H9 (cell line): Measurements from ENCODE around the gene BUD13. TPM values are rescaled to one million over a fixed set of nuclear protein-coding genes. Genes with fewer than 3 reads are reported as not detected.

Experiments
- DNase-seq: peaks from one replicate; pipeline ENCODE4 v3.0.0-alpha.2; 2017
- H2AFZ ChIP-seq: one replicate; pipeline ENCODE4 v1.6.1; 2013; ENCODE audit warnings: mild to moderate bottlenecking, low read length, control low read depth, moderate library complexity
- H2AK5ac ChIP-seq: 2 replicates; pipeline ENCODE4 v1.6.1; 2013; ENCODE audit warnings: low read length, control low read depth, mixed read lengths; ENCODE audit not compliant: insufficient read length
- H2BK120ac ChIP-seq: one replicate; pipeline ENCODE4 v1.6.1; 2013; ENCODE audit warnings: low read depth, mild to moderate bottlenecking, low read length, control low read depth, inconsistent platforms; ENCODE audit not compliant: poor library complexity, severe bottlenecking
- H2BK12ac ChIP-seq: 2 replicates; pipeline ENCODE4 v1.6.1; 2013; ENCODE audit warnings: low read length, control low read depth, mixed read lengths, low read depth; ENCODE audit not compliant: insufficient read length
- H2BK15ac ChIP-seq: 2 replicates; pipeline ENCODE4 v1.6.1; 2013; ENCODE audit warnings: low read depth, low read length, control low read depth
- H2BK20ac ChIP-seq: one replicate; pipeline ENCODE4 v1.6.1; 2013; ENCODE audit warnings: low read depth, mild to moderate bottlenecking, low read length, control low read depth, inconsistent platforms; ENCODE audit not compliant: poor library complexity, severe bottlenecking
- H2BK5ac ChIP-seq: 2 replicates; pipeline ENCODE4 v1.6.1; 2013; ENCODE audit warnings: low read length, control low read depth, mixed read lengths; ENCODE audit not compliant: insufficient read length
- H3K14ac ChIP-seq: 2 replicates; pipeline ENCODE4 v1.6.1; 2013; ENCODE audit warnings: low read length, control low read depth; ENCODE audit not compliant: insufficient read depth
- H3K18ac ChIP-seq: 2 replicates; pipeline ENCODE4 v1.6.1; 2013; ENCODE audit warnings: low read depth, mild to moderate bottlenecking, mixed read lengths, low read length, control low read depth; ENCODE audit not compliant: insufficient read length
- H3K23ac ChIP-seq: 2 replicates; pipeline ENCODE4 v1.6.1; 2013; ENCODE audit warnings: low read length, control low read depth, mixed read lengths, low read depth; ENCODE audit not compliant: insufficient read length
- H3K23me2 ChIP-seq: 2 replicates; pipeline ENCODE4 v1.6.1; 2013; ENCODE audit warnings: low read depth, mild to moderate bottlenecking, mixed read lengths, low read length, control low read depth; ENCODE audit not compliant: insufficient read length, poor library complexity, severe bottlenecking
- H3K27ac ChIP-seq: 2 replicates; pipeline ENCODE4 v1.5.1; 2013; ENCODE audit warnings: low read length, control low read depth, mixed read lengths, low read depth; ENCODE audit not compliant: insufficient read length
- H3K27me3 ChIP-seq: 2 replicates; pipeline ENCODE4 v1.6.1; 2013; ENCODE audit warnings: low read length, control low read depth, inconsistent platforms; ENCODE audit not compliant: insufficient read depth
- H3K4ac ChIP-seq: 2 replicates; pipeline ENCODE4 v1.6.1; 2013; ENCODE audit warnings: low read depth, mild to moderate bottlenecking, control low read depth, inconsistent platforms, low read length, moderate library complexity
- H3K4me1 ChIP-seq: 2 replicates; pipeline ENCODE4 v1.6.1; 2013; ENCODE audit warnings: low read length, control low read depth, inconsistent platforms; ENCODE audit not compliant: insufficient read depth
- H3K4me2 ChIP-seq: 2 replicates; pipeline ENCODE4 v1.6.1; 2013; ENCODE audit warnings: low read length, control low read depth, mixed read lengths; ENCODE audit not compliant: insufficient read length, insufficient read depth
- H3K56ac ChIP-seq: 2 replicates; pipeline ENCODE4 v1.6.1; 2013; ENCODE audit warnings: low read depth, mild to moderate bottlenecking, mixed read lengths, low read length, control low read depth; ENCODE audit not compliant: insufficient read length
- H3K79me1 ChIP-seq: 2 replicates; pipeline ENCODE4 v1.6.1; 2013; ENCODE audit warnings: low read depth, mild to moderate bottlenecking, moderate library complexity, low read length, control low read depth, inconsistent platforms; ENCODE audit not compliant: insufficient read depth, poor library complexity, severe bottlenecking
- H3K79me2 ChIP-seq: 2 replicates; pipeline ENCODE4 v1.6.1; 2013; ENCODE audit warnings: low read length, control low read depth, inconsistent platforms; ENCODE audit not compliant: insufficient read depth
- H3K9ac ChIP-seq: 2 replicates; pipeline ENCODE4 v1.6.1; 2013; ENCODE audit warnings: low read length, control low read depth, mixed read lengths; ENCODE audit not compliant: insufficient read length; ENCODE audit errors: extremely low read depth
- H3K9me3 ChIP-seq: one replicate; pipeline ENCODE4 v1.6.1; 2013; ENCODE audit warnings: low read depth, low read length, inconsistent platforms; ENCODE audit not compliant: control insufficient read depth
- H3T11ph ChIP-seq: one replicate; pipeline ENCODE4 v1.6.1; 2013; ENCODE audit warnings: mild to moderate bottlenecking, low read length, control low read depth, inconsistent platforms
- H4K20me1 ChIP-seq: one replicate; pipeline ENCODE4 v1.6.1; 2013; ENCODE audit not compliant: control insufficient read depth, insufficient read length, insufficient read depth
- H4K5ac ChIP-seq: 2 replicates; pipeline ENCODE4 v1.6.1; 2013; ENCODE audit warnings: low read depth, mild to moderate bottlenecking, mixed read lengths, low read length, control low read depth; ENCODE audit not compliant: insufficient read length
- H4K8ac ChIP-seq: replicated peaks from 2 replicates; pipeline ENCODE4 v1.6.1; 2013; ENCODE audit warnings: low read length, control low read depth, mixed read lengths, low read depth; ENCODE audit not compliant: insufficient read length
- H4K91ac ChIP-seq: 2 replicates; pipeline ENCODE4 v1.6.1; 2013; ENCODE audit warnings: low read depth, mild to moderate bottlenecking, moderate library complexity, mixed read lengths, low read length, control low read depth; ENCODE audit not compliant: insufficient read length
- H3K27ac Mint-ChIP-seq, 3 experiments: 2 replicates in 2 of 3; 3 replicates in 1 of 3; pipeline ENCODE4 v1.8.0; 2020 to 2021; ENCODE audit warnings: mixed read lengths in 3 of 3, mild to moderate bottlenecking in 1 of 3, moderate library complexity in 1 of 3
- H3K27me3 Mint-ChIP-seq: 2 replicates; pipeline ENCODE4 v1.8.0; 2021; ENCODE audit warnings: low read depth, mild to moderate bottlenecking, moderate library complexity, mixed read lengths
- H3K36me3 Mint-ChIP-seq, 3 experiments: 2 replicates in 2 of 3; 3 replicates in 1 of 3; pipeline ENCODE4 v1.8.0; 2020 to 2021; ENCODE audit warnings: low read depth in 3 of 3, mixed read lengths in 3 of 3; ENCODE audit not compliant: insufficient read depth in 1 of 3
- H3K4me1 Mint-ChIP-seq, 2 experiments: 2 replicates each; pipeline ENCODE4 v1.8.0; 2020; ENCODE audit warnings: mixed read lengths in 2 of 2
- H3K4me3 Mint-ChIP-seq, 2 experiments: 2 replicates in 1 of 2; 3 replicates in 1 of 2; pipeline ENCODE4 v1.8.0; 2020 to 2021; ENCODE audit warnings: mild to moderate bottlenecking in 2 of 2, mixed read lengths in 2 of 2, moderate library complexity in 1 of 2
- H3K9me3 Mint-ChIP-seq, 2 experiments: 2 replicates in 1 of 2; 3 replicates in 1 of 2; pipeline ENCODE4 v1.8.0; 2020; ENCODE audit warnings: mild to moderate bottlenecking in 2 of 2, mixed read lengths in 2 of 2, moderate library complexity in 1 of 2
- WGBS: extraction: QIAGEN DNeasy Blood & Tissue Kit; methylation state at CpG from one replicate; pipeline ENCODE4 v1.1.7; 2013; ENCODE audit warnings: missing lambda C conversion rate, low lambda C conversion rate, mixed read lengths; ENCODE audit not compliant: insufficient read length; ENCODE audit errors: extremely low coverage; 5-methylcytosine and 5-hydroxymethylcytosine counted together
- total RNA-seq: library from RNA; stranded (reverse); gene quantifications from 2 replicates; pipeline ENCODE4 v1.2.1, GENCODE V29; 2021
- TF ChIP-seq, protein P1 (sequence below): fragments of 200-600 bp; sonication (generic); conservative IDR thresholded peaks from 3 replicates; pipeline ENCODE4 v1.8.0; 2021; ENCODE audit warnings: antibody characterized with exemption, mild to moderate bottlenecking

Gene BUD13
- total RNA-seq, 1 experiment from 2014 or later, result 30.0 TPM

DNA sequence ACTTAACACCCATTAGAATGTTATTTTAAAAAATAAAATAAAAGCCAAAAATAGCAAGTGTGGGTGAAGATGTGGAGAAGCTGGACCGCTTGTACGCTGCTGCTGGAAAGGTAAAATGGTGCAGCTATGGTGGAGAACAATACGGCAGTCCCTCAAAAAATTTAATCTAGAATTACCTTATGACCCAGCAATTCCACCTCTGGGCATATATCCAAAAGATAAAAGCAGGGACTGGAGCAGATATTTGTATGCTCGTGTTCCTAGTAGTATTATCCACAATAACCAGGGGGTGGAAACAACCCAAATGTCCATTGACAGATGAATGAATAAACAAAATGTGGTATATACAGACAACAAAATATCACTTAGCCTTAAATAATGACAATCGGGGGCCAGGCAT lies 25.0 kb upstream of the BUD13 start:
- Histone ChIP-seq H4K5ac (no peak overlapping the region), H4K8ac (no peak overlapping the region), H3K79me1 (no peaks in the 10 kb centered on the region), H2BK120ac (no peak overlapping the region), H3K4me1 (no peaks in the 10 kb centered on the region), H3K27ac (no peak overlapping the region), H3K14ac (no peak overlapping the region), H3K27me3 (no peaks in the 10 kb centered on the region), H2BK15ac (no peak overlapping the region), H3K9ac (no peak overlapping the region), H4K20me1 (no peaks in the 10 kb centered on the region), H2BK12ac (no peak overlapping the region), H3K4me2 (no peak overlapping the region), H3K18ac (no peak overlapping the region), H3K9me3 (no peaks in the 10 kb centered on the region), H3T11ph (no peak overlapping the region), H3K23ac (no peak overlapping the region), H3K56ac (no peak overlapping the region), H4K91ac (no peak overlapping the region), H2AK5ac (no peak overlapping the region), H2BK20ac (no peak overlapping the region), H3K4ac (no peak overlapping the region), H3K23me2 (no peaks in the 10 kb centered on the region), H2AFZ (no peak overlapping the region), H3K79me2 (no peaks in the 10 kb centered on the region), H2BK5ac (no peak overlapping the region)
- H3K4me1 Mint-ChIP-seq, result peaks cover 2 to 7% of the 10 kb centered on the region in 2 experiments; a peak in 2 of 4 replicates
- TF ChIP-seq, protein P1, sequence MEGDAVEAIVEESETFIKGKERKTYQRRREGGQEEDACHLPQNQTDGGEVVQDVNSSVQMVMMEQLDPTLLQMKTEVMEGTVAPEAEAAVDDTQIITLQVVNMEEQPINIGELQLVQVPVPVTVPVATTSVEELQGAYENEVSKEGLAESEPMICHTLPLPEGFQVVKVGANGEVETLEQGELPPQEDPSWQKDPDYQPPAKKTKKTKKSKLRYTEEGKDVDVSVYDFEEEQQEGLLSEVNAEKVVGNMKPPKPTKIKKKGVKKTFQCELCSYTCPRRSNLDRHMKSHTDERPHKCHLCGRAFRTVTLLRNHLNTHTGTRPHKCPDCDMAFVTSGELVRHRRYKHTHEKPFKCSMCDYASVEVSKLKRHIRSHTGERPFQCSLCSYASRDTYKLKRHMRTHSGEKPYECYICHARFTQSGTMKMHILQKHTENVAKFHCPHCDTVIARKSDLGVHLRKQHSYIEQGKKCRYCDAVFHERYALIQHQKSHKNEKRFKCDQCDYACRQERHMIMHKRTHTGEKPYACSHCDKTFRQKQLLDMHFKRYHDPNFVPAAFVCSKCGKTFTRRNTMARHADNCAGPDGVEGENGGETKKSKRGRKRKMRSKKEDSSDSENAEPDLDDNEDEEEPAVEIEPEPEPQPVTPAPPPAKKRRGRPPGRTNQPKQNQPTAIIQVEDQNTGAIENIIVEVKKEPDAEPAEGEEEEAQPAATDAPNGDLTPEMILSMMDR, result no peak
- H3K27me3 Mint-ChIP-seq, result no peaks in the 10 kb centered on the region; the same call in 1 of the 2 replicates
- no peak for DNase-seq
- H3K9me3 Mint-ChIP-seq, result no peaks in the 10 kb centered on the region
- no peak overlapping the region for H3K4me3 Mint-ChIP-seq
- no CpG with 5 or more reads among the region's 5 CpGs for WGBS
- no peak overlapping the region for H3K27ac Mint-ChIP-seq
- no peaks in the 10 kb centered on the region for H3K36me3 Mint-ChIP-seq
